Activated naive CD8-positive, alpha-beta T cell treated with anti-CD3 and anti-CD28 coated beads, Interleukin-2, amount 50 U/mL, for 24 hours (primary cell): ENCODE measurements around the gene PSD4.

Experiments used
- ATAC-seq: fragments of 150-1000 bp; cut with Tn5 transposase; one replicate; pipeline ENCODE4 v1.10.0; 2021
- DNase-seq: peaks from one replicate; pipeline ENCODE4 v3.0.0; 2021
- H3K27ac Mint-ChIP-seq: one replicate; pipeline ENCODE4 v1.8.0; 2021; ENCODE audit warnings: mild to moderate bottlenecking, mixed read lengths
- H3K27me3 Mint-ChIP-seq: one replicate; pipeline ENCODE4 v1.8.0; 2021; ENCODE audit warnings: mixed read lengths
- H3K36me3 Mint-ChIP-seq: one replicate; pipeline ENCODE4 v1.8.0; 2021; ENCODE audit warnings: low read depth, mixed read lengths
- H3K4me1 Mint-ChIP-seq: one replicate; pipeline ENCODE4 v1.8.0; 2021; ENCODE audit warnings: mixed read lengths
- H3K4me3 Mint-ChIP-seq: one replicate; pipeline ENCODE4 v1.8.0; 2021; ENCODE audit warnings: mild to moderate bottlenecking, moderate library complexity, mixed read lengths
- H3K9me3 Mint-ChIP-seq: one replicate; pipeline ENCODE4 v1.8.0; 2021; ENCODE audit warnings: mixed read lengths

The PSD4 gene

GRCh38 chr2:113211226-113212105 lies 37.7 kb downstream of the PSD4 start:
- ATAC-seq (no peak), DNase-seq (no peak)
- H3K4me3 Mint-ChIP-seq = no peak overlapping the region
- no peaks in the 10 kb centered on the region for H3K36me3 Mint-ChIP-seq
- H3K27ac Mint-ChIP-seq = no peak overlapping the region
- H3K4me1 Mint-ChIP-seq = peaks cover 2% of the 10 kb centered on the region
- no peaks in the 10 kb centered on the region for H3K9me3 Mint-ChIP-seq
- no peaks in the 10 kb centered on the region for H3K27me3 Mint-ChIP-seq

- Mint-ChIP-seq H3K9me3 (no peaks in the 10 kb centered on the region), H3K4me1 (peaks cover 7% of the 10 kb centered on the region), H3K4me3 (no peak overlapping the region), H3K27me3 (no peaks in the 10 kb centered on the region), H3K36me3 (no peaks in the 10 kb centered on the region), H3K27ac (no peak overlapping the region)
- DNase-seq (no peak), ATAC-seq (no peak)
These were observed 38.7 kb downstream of the PSD4 start for GRCh38 chr2:113212245-113213060.

GRCh38 chr2:113213061-113213930 lies 39.5 kb downstream of the PSD4 start:
- Mint-ChIP-seq H3K36me3 (no peaks in the 10 kb centered on the region), H3K27ac (no peak overlapping the region), H3K4me3 (no peak overlapping the region), H3K4me1 (peaks cover 16% of the 10 kb centered on the region), H3K27me3 (no peaks in the 10 kb centered on the region), H3K9me3 (no peaks in the 10 kb centered on the region)
- no peak for ATAC-seq
- DNase-seq = no peak

- H3K27ac Mint-ChIP-seq = no peak overlapping the region
- H3K9me3 Mint-ChIP-seq = no peaks in the 10 kb centered on the region
- no peaks in the 10 kb centered on the region for H3K27me3 Mint-ChIP-seq
These were observed 40.4 kb downstream of the PSD4 start for GRCh38 chr2:113214141-113214540.

GRCh38 chr2:113215056-113215455 lies 41.3 kb downstream of the PSD4 start:
- Mint-ChIP-seq H3K27ac (no peak overlapping the region), H3K4me3 (no peak overlapping the region), H3K4me1 (peaks cover 18% of the 10 kb centered on the region), H3K9me3 (no peaks in the 10 kb centered on the region), H3K36me3 (no peaks in the 10 kb centered on the region), H3K27me3 (no peaks in the 10 kb centered on the region)
- ATAC-seq = no peak
- DNase-seq = no peak

More at GRCh38 chr2:113214141-113214540, 40.4 kb downstream of the PSD4 start:
- no peak for ATAC-seq
- Mint-ChIP-seq H3K4me3 (no peak overlapping the region), H3K36me3 (no peaks in the 10 kb centered on the region), H3K4me1 (peaks cover 19% of the 10 kb centered on the region)
- DNase-seq = no peak

- Mint-ChIP-seq H3K4me3 (no peak overlapping the region), H3K9me3 (no peaks in the 10 kb centered on the region)
- no peak for ATAC-seq
These were observed 42.5 kb downstream of the PSD4 start for GRCh38 chr2:113216321-113216720.

GRCh38 chr2:113216891-113217454 lies 43.2 kb downstream of the PSD4 start:
- H3K9me3 Mint-ChIP-seq = no peaks in the 10 kb centered on the region
- H3K4me1 Mint-ChIP-seq = peaks cover 18% of the 10 kb centered on the region
- DNase-seq (no peak), ATAC-seq (no peak)
- H3K36me3 Mint-ChIP-seq = no peaks in the 10 kb centered on the region
- no peak overlapping the region for H3K4me3 Mint-ChIP-seq
- H3K27me3 Mint-ChIP-seq = no peaks in the 10 kb centered on the region
- H3K27ac Mint-ChIP-seq = no peak overlapping the region

More at GRCh38 chr2:113216321-113216720, 42.5 kb downstream of the PSD4 start:
- H3K27ac Mint-ChIP-seq = no peak overlapping the region
- peaks cover 18% of the 10 kb centered on the region for H3K4me1 Mint-ChIP-seq
- no peak for DNase-seq
- H3K27me3 Mint-ChIP-seq = no peaks in the 10 kb centered on the region
- no peaks in the 10 kb centered on the region for H3K36me3 Mint-ChIP-seq

GRCh38 chr2:113217455-113218282 lies 43.9 kb downstream of the PSD4 start:
- H3K9me3 Mint-ChIP-seq = no peaks in the 10 kb centered on the region
- peaks cover 18% of the 10 kb centered on the region for H3K4me1 Mint-ChIP-seq
- ATAC-seq (peak; percentile 39), DNase-seq (no peak)
- no peak overlapping the region for H3K27ac Mint-ChIP-seq
- H3K27me3 Mint-ChIP-seq = no peaks in the 10 kb centered on the region
- no peaks in the 10 kb centered on the region for H3K36me3 Mint-ChIP-seq
- no peak overlapping the region for H3K4me3 Mint-ChIP-seq

- Mint-ChIP-seq H3K4me1 (peaks cover 18% of the 10 kb centered on the region), H3K9me3 (no peaks in the 10 kb centered on the region), H3K27me3 (no peaks in the 10 kb centered on the region), H3K4me3 (no peak overlapping the region), H3K36me3 (no peaks in the 10 kb centered on the region), H3K27ac (no peak overlapping the region)
- ATAC-seq (no peak), DNase-seq (no peak)
These were observed 44.7 kb downstream of the PSD4 start for GRCh38 chr2:113218283-113219091.

- Mint-ChIP-seq H3K36me3 (no peaks in the 10 kb centered on the region), H3K9me3 (no peaks in the 10 kb centered on the region), H3K4me1 (peaks cover 18% of the 10 kb centered on the region), H3K27ac (no peak overlapping the region), H3K4me3 (no peak overlapping the region), H3K27me3 (no peaks in the 10 kb centered on the region)
- ATAC-seq = no peak
- DNase-seq = no peak
These were observed 45.3 kb downstream of the PSD4 start for GRCh38 chr2:113219092-113219441.

GRCh38 chr2:113219525-113219888 lies 45.7 kb downstream of the PSD4 start:
- Mint-ChIP-seq H3K36me3 (no peaks in the 10 kb centered on the region), H3K4me1 (peaks cover 18% of the 10 kb centered on the region), H3K27me3 (no peaks in the 10 kb centered on the region), H3K9me3 (no peaks in the 10 kb centered on the region), H3K27ac (no peak overlapping the region), H3K4me3 (no peak overlapping the region)
- DNase-seq (no peak), ATAC-seq (no peak)

- H3K4me1 Mint-ChIP-seq = peaks cover 18% of the 10 kb centered on the region
These were observed 46.3 kb downstream of the PSD4 start for GRCh38 chr2:113219889-113220641.

More at GRCh38 chr2:113219889-113220641, 46.3 kb downstream of the PSD4 start:
- Mint-ChIP-seq H3K9me3 (no peaks in the 10 kb centered on the region), H3K36me3 (no peaks in the 10 kb centered on the region), H3K4me3 (no peak overlapping the region), H3K27ac (no peak overlapping the region), H3K27me3 (no peaks in the 10 kb centered on the region)
- ATAC-seq (peak; percentile 33), DNase-seq (no peak)
